ENCODE results near the gene SPAG17. TPM values are rescaled to one million over a fixed set of nuclear protein-coding genes. Genes with fewer than 3 reads are reported as not detected.

SPAG17 gene
- total RNA-seq, 1 experiment from 2014 or later: 1.8 TPM

GRCh38 chr1:117981455-117982192 is 203.4 kb downstream of the SPAG17 start:
- DNase-seq: no peak
- Histone ChIP-seq H3K4me3 (ENCODE audit: insufficient read depth, low read depth, low read length) (no peak overlapping the region), H3K36me3 (replicated peaks; ENCODE audit: control insufficient read depth, insufficient read depth, low read length) (no peaks in the 10 kb centered on the region), H3K27me3 (ENCODE audit: control insufficient read depth, insufficient read depth, low read length) (no peaks in the 10 kb centered on the region)

- Histone ChIP-seq H3K36me3 (replicated peaks; ENCODE audit: control insufficient read depth, insufficient read depth, low read length) (no peaks in the 10 kb centered on the region), H3K4me3 (ENCODE audit: insufficient read depth, low read depth, low read length) (no peak overlapping the region), H3K27me3 (ENCODE audit: control insufficient read depth, insufficient read depth, low read length) (no peaks in the 10 kb centered on the region)
- DNase-seq: no peak
Measured at GRCh38 chr1:117976381-117976780, 208.6 kb downstream of the SPAG17 start.

- Histone ChIP-seq H3K36me3 (replicated peaks; ENCODE audit: control insufficient read depth, insufficient read depth, low read length) (no peaks in the 10 kb centered on the region), H3K27me3 (ENCODE audit: control insufficient read depth, insufficient read depth, low read length) (no peaks in the 10 kb centered on the region), H3K4me3 (ENCODE audit: insufficient read depth, low read depth, low read length) (no peak overlapping the region)
- DNase-seq: no peak
Measured at GRCh38 chr1:117971777-117972176, 213.3 kb downstream of the SPAG17 start.

GRCh38 chr1:117970252-117970651 is 214.8 kb downstream of the SPAG17 start:
- Histone ChIP-seq H3K4me3 (ENCODE audit: insufficient read depth, low read depth, low read length) (no peak overlapping the region), H3K27me3 (ENCODE audit: control insufficient read depth, insufficient read depth, low read length) (no peaks in the 10 kb centered on the region), H3K36me3 (replicated peaks; ENCODE audit: control insufficient read depth, insufficient read depth, low read length) (no peaks in the 10 kb centered on the region)
- no peak for DNase-seq

GRCh38 chr1:117967881-117968280 is 217.1 kb downstream of the SPAG17 start:
- Histone ChIP-seq H3K4me3 (ENCODE audit: insufficient read depth, low read depth, low read length) (no peak overlapping the region), H3K36me3 (replicated peaks; ENCODE audit: control insufficient read depth, insufficient read depth, low read length) (no peaks in the 10 kb centered on the region), H3K27me3 (ENCODE audit: control insufficient read depth, insufficient read depth, low read length) (no peaks in the 10 kb centered on the region)
- no peak for DNase-seq

GRCh38 chr1:117967477-117967876 is 217.6 kb downstream of the SPAG17 start:
- DNase-seq: peak; percentile 10
- H3K36me3 ChIP-seq (replicated peaks; ENCODE audit: control insufficient read depth, insufficient read depth, low read length): no peaks in the 10 kb centered on the region
- H3K27me3 ChIP-seq (ENCODE audit: control insufficient read depth, insufficient read depth, low read length): no peaks in the 10 kb centered on the region
- no peak overlapping the region for H3K4me3 ChIP-seq (ENCODE audit: insufficient read depth, low read depth, low read length)

- Histone ChIP-seq H3K27me3 (ENCODE audit: control insufficient read depth, insufficient read depth, low read length) (no peaks in the 10 kb centered on the region), H3K36me3 (replicated peaks; ENCODE audit: control insufficient read depth, insufficient read depth, low read length) (peaks cover 2% of the 10 kb centered on the region; the same call in 1 of the 2 replicates), H3K4me3 (ENCODE audit: insufficient read depth, low read depth, low read length) (no peak overlapping the region)
- no peak for DNase-seq
Measured at GRCh38 chr1:117964290-117965038, 220.6 kb downstream of the SPAG17 start.

- no peak for DNase-seq
- H3K4me3 ChIP-seq (ENCODE audit: insufficient read depth, low read depth, low read length): no peak overlapping the region
- H3K27me3 ChIP-seq (ENCODE audit: control insufficient read depth, insufficient read depth, low read length): no peaks in the 10 kb centered on the region
- H3K36me3 ChIP-seq (replicated peaks; ENCODE audit: control insufficient read depth, insufficient read depth, low read length): peaks cover 19% of the 10 kb centered on the region
Measured at GRCh38 chr1:117959364-117959763, 225.7 kb downstream of the SPAG17 start.

GRCh38 chr1:117952386-117952785 is 232.6 kb downstream of the SPAG17 start:
- DNase-seq: no peak
- peaks cover 38% of the 10 kb centered on the region for H3K36me3 ChIP-seq (replicated peaks; ENCODE audit: control insufficient read depth, insufficient read depth, low read length)
- no peak overlapping the region for H3K4me3 ChIP-seq (ENCODE audit: insufficient read depth, low read depth, low read length)
- no peaks in the 10 kb centered on the region for H3K27me3 ChIP-seq (ENCODE audit: control insufficient read depth, insufficient read depth, low read length)

GRCh38 chr1:117942293-117942692 is 242.7 kb downstream of the SPAG17 start:
- Histone ChIP-seq H3K4me3 (ENCODE audit: insufficient read depth, low read depth, low read length) (no peak overlapping the region), H3K27me3 (ENCODE audit: control insufficient read depth, insufficient read depth, low read length) (no peaks in the 10 kb centered on the region), H3K36me3 (replicated peaks; ENCODE audit: control insufficient read depth, insufficient read depth, low read length) (peaks cover 36% of the 10 kb centered on the region)
- DNase-seq: no peak

GRCh38 chr1:117933769-117934168 is 251.3 kb downstream of the SPAG17 start:
- no peaks in the 10 kb centered on the region for H3K27me3 ChIP-seq (ENCODE audit: control insufficient read depth, insufficient read depth, low read length)
- H3K36me3 ChIP-seq (replicated peaks; ENCODE audit: control insufficient read depth, insufficient read depth, low read length): peaks cover 9% of the 10 kb centered on the region
- H3K4me3 ChIP-seq (ENCODE audit: insufficient read depth, low read depth, low read length): no peak overlapping the region
- DNase-seq: no peak

GRCh38 chr1:117932576-117932975 is 252.5 kb downstream of the SPAG17 start:
- no peak for DNase-seq
- H3K36me3 ChIP-seq (replicated peaks; ENCODE audit: control insufficient read depth, insufficient read depth, low read length): peaks cover 4% of the 10 kb centered on the region
- H3K4me3 ChIP-seq (ENCODE audit: insufficient read depth, low read depth, low read length): no peak overlapping the region
- H3K27me3 ChIP-seq (ENCODE audit: control insufficient read depth, insufficient read depth, low read length): no peaks in the 10 kb centered on the region

- H3K36me3 ChIP-seq (replicated peaks; ENCODE audit: control insufficient read depth, insufficient read depth, low read length): peaks cover 1% of the 10 kb centered on the region
- DNase-seq: peak; percentile 2
- H3K4me3 ChIP-seq (ENCODE audit: insufficient read depth, low read depth, low read length): peak overlapping the region; percentile 93
- no peaks in the 10 kb centered on the region for H3K27me3 ChIP-seq (ENCODE audit: control insufficient read depth, insufficient read depth, low read length)
Measured at GRCh38 chr1:117930484-117930883, 254.5 kb downstream of the SPAG17 start.

- no peaks in the 10 kb centered on the region for H3K27me3 ChIP-seq (ENCODE audit: control insufficient read depth, insufficient read depth, low read length)
- peak overlapping the region; percentile 93 for H3K4me3 ChIP-seq (ENCODE audit: insufficient read depth, low read depth, low read length)
- H3K36me3 ChIP-seq (replicated peaks; ENCODE audit: control insufficient read depth, insufficient read depth, low read length): no peaks in the 10 kb centered on the region; the same call in 1 of the 2 replicates
- DNase-seq: peak; percentile 10
Measured at GRCh38 chr1:117930173-117930447, 254.9 kb downstream of the SPAG17 start.

Measured in H7 (cell line).